OCI-LY1 (cell line): ENCODE measurements around the gene BBS4.
A peak's percentile ranks its signal among the peaks of the same experiment; 100 is the strongest.
"Not testable (repeated sequence)": the region's sequence is repeated elsewhere in the genome, so short reads cannot be mapped to it uniquely, and the experiment has no call there.

Experiments used
- H2AFZ ChIP-seq: fragments of 200-600 bp; sonication (generic), shearing (Covaris generic); 2 replicates; pipeline ENCODE4 v1.6.0; 2014; ENCODE audit warnings: antibody characterized with exemption, mild to moderate bottlenecking, low read length
- H3F3A ChIP-seq: fragments of 200-600 bp; sonication (generic), shearing (Covaris generic); 2 replicates; pipeline ENCODE4 v1.6.0; 2014; ENCODE audit warnings: mild to moderate bottlenecking, antibody characterized with exemption, low read length, moderate library complexity; ENCODE audit not compliant: insufficient read depth
- H3K27ac ChIP-seq: fragments of 200-600 bp; sonication (generic); 2 replicates; pipeline ENCODE4 v1.5.1; 2014; ENCODE audit warnings: low read length, mixed run types, mild to moderate bottlenecking, low read depth; ENCODE audit not compliant: poor library complexity, severe bottlenecking
- H3K27me3 ChIP-seq: fragments of 200-600 bp; sonication (generic); 2 replicates; pipeline ENCODE4 v1.6.0; 2014; ENCODE audit warnings: antibody characterized with exemption, mild to moderate bottlenecking, low read length, moderate library complexity; ENCODE audit not compliant: insufficient read depth
- H3K36me3 ChIP-seq: fragments of 200-600 bp; sonication (generic); 2 replicates; pipeline ENCODE4 v1.6.1; 2014; ENCODE audit warnings: mild to moderate bottlenecking, antibody characterized with exemption, low read length, moderate library complexity, mixed read lengths; ENCODE audit not compliant: insufficient read depth
- H3K4me1 ChIP-seq: fragments of 200-600 bp; sonication (generic); 2 replicates; pipeline ENCODE4 v1.5.1; 2014; ENCODE audit warnings: mild to moderate bottlenecking, low read length, moderate library complexity; ENCODE audit not compliant: insufficient read depth, severe bottlenecking
- H3K4me2 ChIP-seq: fragments of 200-600 bp; sonication (generic), shearing (Covaris generic); 2 replicates; pipeline ENCODE4 v1.6.1; 2014; ENCODE audit warnings: low read length
- H3K4me3 ChIP-seq: fragments of 200-600 bp; sonication (generic); 2 replicates; pipeline ENCODE4 v1.5.1; 2014; ENCODE audit warnings: low read length, low read depth, mild to moderate bottlenecking, mixed read lengths; ENCODE audit not compliant: poor library complexity, severe bottlenecking
- H3K79me2 ChIP-seq: fragments of 200-600 bp; shearing (Covaris generic); 2 replicates; pipeline ENCODE4 v1.6.1; 2016; ENCODE audit warnings: mixed run types, low read length, mixed read lengths; ENCODE audit not compliant: insufficient read depth
- H3K9ac ChIP-seq: fragments of 200-600 bp; sonication (generic), shearing (Covaris generic); 2 replicates; pipeline ENCODE4 v1.6.1; 2014; ENCODE audit warnings: mild to moderate bottlenecking, low read length, mixed read lengths
- H3K9me2 ChIP-seq: fragments of 200-600 bp; sonication (generic), shearing (Covaris generic); 2 replicates; pipeline ENCODE4 v1.6.1; 2014; ENCODE audit warnings: low read depth, mild to moderate bottlenecking, low read length, mixed read lengths
- H3K9me3 ChIP-seq: fragments of 200-600 bp; shearing (Covaris generic); 2 replicates; pipeline ENCODE4 v1.6.1; 2014; ENCODE audit warnings: low read length, mixed read lengths
- H4K20me1 ChIP-seq: fragments of 200-600 bp; sonication (generic), shearing (Covaris generic); 2 replicates; pipeline ENCODE4 v1.6.0; 2016; ENCODE audit warnings: mild to moderate bottlenecking, low read length; ENCODE audit not compliant: insufficient read depth
- CTCF ChIP-seq: fragments of 200-600 bp; sonication (generic), shearing (Covaris generic); IDR thresholded peaks from 2 replicates; pipeline ENCODE4 v1.5.1; 2017; ENCODE audit warnings: mild to moderate bottlenecking, antibody characterized with exemption, low read length, moderate library complexity, mixed read lengths
- EZH2 ChIP-seq: fragments of 200-600 bp; sonication (generic), shearing (Covaris generic); IDR thresholded peaks from 2 replicates; pipeline ENCODE4 v1.8.0; 2017; ENCODE audit warnings: borderline replicate concordance, mixed run types, mild to moderate bottlenecking, antibody characterized with exemption, low read length, moderate library complexity, mixed read lengths

BBS4 gene

GRCh38 chr15:72700076-72700475, 14.1 kb downstream of the BBS4 start:
- H3K4me1 ChIP-seq = no peaks in the 10 kb centered on the region
- H3K4me2 ChIP-seq = no peak overlapping the region
- H3K27ac ChIP-seq = no peak overlapping the region
- no peaks in the 10 kb centered on the region for H3K9me3 ChIP-seq
- H3K9ac ChIP-seq = no peak overlapping the region
- TF ChIP-seq EZH2 (no peak), CTCF (no peak)
- H4K20me1 ChIP-seq = no peaks in the 10 kb centered on the region
- H3K4me3 ChIP-seq = no peak overlapping the region
- 0 out of 2 replicates have a peak, but pooled peaks cover 5% of the 10 kb centered on the region for H3K79me2 ChIP-seq
- H2AFZ ChIP-seq = no peak overlapping the region
- no peaks in the 10 kb centered on the region; the same call in 1 of the 2 replicates for H3K36me3 ChIP-seq
- no peaks in the 10 kb centered on the region for H3K9me2 ChIP-seq
- H3F3A ChIP-seq = no peaks in the 10 kb centered on the region
- H3K27me3 ChIP-seq = no peaks in the 10 kb centered on the region

GRCh38 chr15:72706266-72706665, 20.3 kb downstream of the BBS4 start:
- no peak overlapping the region for H3K27ac ChIP-seq
- H3K79me2 ChIP-seq = no peaks in the 10 kb centered on the region
- no peak overlapping the region for H3K9ac ChIP-seq
- no peaks in the 10 kb centered on the region for H3K36me3 ChIP-seq
- no peaks in the 10 kb centered on the region for H3K27me3 ChIP-seq
- no peak overlapping the region for H3K4me3 ChIP-seq
- no peaks in the 10 kb centered on the region for H4K20me1 ChIP-seq
- no peak overlapping the region for H3K4me2 ChIP-seq
- H3K9me3 ChIP-seq = no peaks in the 10 kb centered on the region
- no peak overlapping the region for H2AFZ ChIP-seq
- TF ChIP-seq EZH2 (no peak), CTCF (no peak)
- no peaks in the 10 kb centered on the region for H3K9me2 ChIP-seq
- no peaks in the 10 kb centered on the region for H3K4me1 ChIP-seq
- H3F3A ChIP-seq = no peaks in the 10 kb centered on the region

GRCh38 chr15:72708551-72709303, 22.7 kb downstream of the BBS4 start:
- not testable (repeated sequence) for H3K4me1 ChIP-seq, H3F3A ChIP-seq, H2AFZ ChIP-seq, H4K20me1 ChIP-seq, H3K9me2 ChIP-seq, H3K9ac ChIP-seq, H3K9me3 ChIP-seq, H3K79me2 ChIP-seq, H3K27ac ChIP-seq, H3K4me3 ChIP-seq, H3K27me3 ChIP-seq, H3K36me3 ChIP-seq, H3K4me2 ChIP-seq

- Histone ChIP-seq H3K9me2 (no peaks in the 10 kb centered on the region), H3K9ac (no peak overlapping the region), H3K4me2 (no peak overlapping the region), H3K27ac (no peak overlapping the region), H4K20me1 (no peaks in the 10 kb centered on the region), H3K9me3 (no peaks in the 10 kb centered on the region), H3K27me3 (no peaks in the 10 kb centered on the region), H3K4me3 (no peak overlapping the region), H3K36me3 (peaks cover 11% of the 10 kb centered on the region; the same call in 1 of the 2 replicates), H3F3A (no peaks in the 10 kb centered on the region), H2AFZ (no peak overlapping the region), H3K79me2 (no peaks in the 10 kb centered on the region), H3K4me1 (no peaks in the 10 kb centered on the region)
- TF ChIP-seq EZH2 (no peak), CTCF (peak; percentile 88)
Measured at GRCh38 chr15:72722071-72722696, 36.2 kb downstream of the BBS4 start.
